ENCODE measurements around the gene FLOT2. TPM values are rescaled to one million over a fixed set of nuclear protein-coding genes. Genes with fewer than 3 reads are reported as not detected.
A peak's percentile ranks its signal among the peaks of the same experiment; 100 is the strongest.

FLOT2 gene
- polyA plus RNA-seq, 1 of the 3 experiments (the other 2 are of a cell fraction), result 105 TPM

- H2AFZ ChIP-seq (ENCODE audit: low read depth), result no peak overlapping the region
- ChIA-PET CTCF (interaction anchor here (1.1 to 2.3 kb wide), 11 partner anchors 8 to 220 kb away, joined by 3 to 12 read pairs (median 4); partner anchors contain the start of gene FLOT2), POLR2A (no interaction called here)
- no peaks in the 10 kb centered on the region for H3K9me3 ChIP-seq
- no peaks in the 10 kb centered on the region for H3K27me3 ChIP-seq (ENCODE audit: insufficient read depth)
- peak overlapping the region; percentile 71 for H3K9ac ChIP-seq
- WGBS (ENCODE audit: low lambda C conversion rate), result 79% methylated on average over 8 of the region's 8 CpGs
- no peak for TF ChIP-seq YY1 (IDR thresholded peaks at IDR 0.05; ENCODE audit: low read depth)
- no peak for TF ChIP-seq CHD2 (IDR thresholded peaks at IDR 0.05; ENCODE audit: low read length, partially characterized antibody)
- TF ChIP-seq MXI1 (IDR thresholded peaks at IDR 0.05; ENCODE audit: low read depth, low read length), result no peak
- TF ChIP-seq GATA2 (CRISPR knock-in tag; IDR thresholded peaks at IDR 0.05), result no peak
- TF ChIP-seq JUND (IDR thresholded peaks at IDR 0.05), result peak; percentile 41; the same call in 1 of the 2 replicates
- no peak for TF ChIP-seq SIN3A (IDR thresholded peaks at IDR 0.05; ENCODE audit: borderline replicate concordance, low read depth, low read length)
- TF ChIP-seq RCOR1 (IDR thresholded peaks at IDR 0.05; ENCODE audit: low read length), result no peak
- TF ChIP-seq PBX3 (IDR thresholded peaks at IDR 0.05), result peak; percentile 64
- peak; percentile 34; the same call in 1 of the 2 replicates for TF ChIP-seq TCF12 (IDR thresholded peaks at IDR 0.05)
- TF ChIP-seq FOSL2 (IDR thresholded peaks at IDR 0.05; ENCODE audit: borderline replicate concordance, low read depth), result peak; percentile 56; the same call in 1 of the 2 replicates
- TF ChIP-seq SMC3 (IDR thresholded peaks at IDR 0.05; ENCODE audit: low read depth, low read length), result no peak
- peak; percentile 28; the same call in 1 of the 2 replicates for TF ChIP-seq NFIC (IDR thresholded peaks at IDR 0.05; ENCODE audit: borderline replicate concordance)
- TF ChIP-seq TAF1 (IDR thresholded peaks at IDR 0.05; ENCODE audit: borderline replicate concordance, low read depth, low read length), result no peak
- TF ChIP-seq MAX (IDR thresholded peaks at IDR 0.05; ENCODE audit: low read depth), result 0 out of 2 replicates have a peak, but pooled peaks have one; percentile 19
- peaks cover 12 to 20% of the 10 kb centered on the region in 2 experiments; a peak in 3 of 4 replicates for H3K4me1 ChIP-seq (ENCODE audit: control insufficient read depth in 1 of 2, insufficient read depth in 2 of 2, low read depth in 1 of 2, low read length in 1 of 2)
- peaks cover 20 to 31% of the 10 kb centered on the region in 2 experiments for H3K36me3 ChIP-seq (replicated peaks in 1 of 2; ENCODE audit: control insufficient read depth in 1 of 2, insufficient read depth in 2 of 2, low read length in 1 of 2)
- DNase-seq, result no peak
- H3K4me2 ChIP-seq, result peak overlapping the region; percentile 56
- H3K27ac ChIP-seq (ENCODE audit: low read depth in 2 of 2, low read length in 1 of 2), result peak overlapping the region in 1 of 2 experiments; percentile 99; a peak in 2 of 4 replicates
- H3K9me2 ChIP-seq, result no peaks in the 10 kb centered on the region
- H4K20me1 ChIP-seq (ENCODE audit: insufficient read depth), result peaks cover 39% of the 10 kb centered on the region
- peaks cover 45% of the 10 kb centered on the region for H3F3A ChIP-seq (replicated peaks; ENCODE audit: insufficient read depth)
- peaks cover 96% of the 10 kb centered on the region for H3K79me2 ChIP-seq (ENCODE audit: insufficient read depth)
- peak overlapping the region in 1 of 2 experiments; percentile 30; a peak in 2 of 4 replicates for H3K4me3 ChIP-seq (ENCODE audit: low read depth in 2 of 2, low read length in 1 of 2)
These were observed 47.6 kb upstream of the FLOT2 start for GRCh38 chr17:28944862-28945741.

DNA sequence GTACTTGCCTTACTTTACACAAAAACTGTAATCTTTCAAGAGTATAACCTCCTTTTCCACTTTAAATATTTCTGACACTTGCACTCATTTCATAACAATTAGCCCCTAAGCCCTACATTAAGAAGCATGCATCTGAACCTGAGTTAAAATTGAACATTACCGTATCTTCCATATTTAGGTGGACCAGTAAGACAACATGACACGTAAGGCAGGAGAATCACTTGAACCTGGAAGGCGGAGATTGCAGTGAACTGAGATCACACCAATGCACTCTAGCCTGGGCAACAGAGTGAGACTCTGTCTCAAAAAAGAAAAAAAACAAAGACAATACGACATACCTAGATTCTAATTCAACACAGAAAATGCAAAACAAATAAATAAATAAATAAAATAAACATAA is 46.8 kb upstream of the FLOT2 start:
- H3F3A ChIP-seq (replicated peaks; ENCODE audit: insufficient read depth), result peaks cover 45% of the 10 kb centered on the region
- ChIA-PET CTCF (interaction anchor here (1.1 to 2.3 kb wide), 9 partner anchors 9 to 219 kb away, joined by 3 to 12 read pairs (median 4); no protein-coding TSS in a partner anchor), POLR2A (no interaction called here)
- H3K4me2 ChIP-seq, result peak overlapping the region; percentile 56; the same call in 1 of the 2 replicates
- 92% methylated on average over 4 of the region's 4 CpGs for WGBS (ENCODE audit: low lambda C conversion rate)
- no peaks in the 10 kb centered on the region for H3K9me2 ChIP-seq
- no peak overlapping the region for H2AFZ ChIP-seq (ENCODE audit: low read depth)
- H3K27ac ChIP-seq (ENCODE audit: low read depth in 2 of 2, low read length in 1 of 2), result peak overlapping the region in 1 of 2 experiments; percentile 99; a peak in 2 of 4 replicates
- no peak for DNase-seq
- H3K27me3 ChIP-seq (ENCODE audit: insufficient read depth), result no peaks in the 10 kb centered on the region
- H4K20me1 ChIP-seq (ENCODE audit: insufficient read depth), result peaks cover 47% of the 10 kb centered on the region
- peaks cover 21 to 31% of the 10 kb centered on the region in 2 experiments for H3K36me3 ChIP-seq (replicated peaks in 1 of 2; ENCODE audit: control insufficient read depth in 1 of 2, insufficient read depth in 2 of 2, low read length in 1 of 2)
- no peaks in the 10 kb centered on the region for H3K9me3 ChIP-seq
- H3K4me3 ChIP-seq (ENCODE audit: low read depth in 2 of 2, low read length in 1 of 2), result no peak overlapping the region
- H3K9ac ChIP-seq, result peak overlapping the region; percentile 71; the same call in 1 of the 2 replicates
- H3K79me2 ChIP-seq (ENCODE audit: insufficient read depth), result peaks cover 96% of the 10 kb centered on the region
- peaks cover 12 to 20% of the 10 kb centered on the region in 2 experiments; a peak in 3 of 4 replicates for H3K4me1 ChIP-seq (ENCODE audit: control insufficient read depth in 1 of 2, insufficient read depth in 2 of 2, low read depth in 1 of 2, low read length in 1 of 2)
- TF ChIP-seq, protein P1, sequence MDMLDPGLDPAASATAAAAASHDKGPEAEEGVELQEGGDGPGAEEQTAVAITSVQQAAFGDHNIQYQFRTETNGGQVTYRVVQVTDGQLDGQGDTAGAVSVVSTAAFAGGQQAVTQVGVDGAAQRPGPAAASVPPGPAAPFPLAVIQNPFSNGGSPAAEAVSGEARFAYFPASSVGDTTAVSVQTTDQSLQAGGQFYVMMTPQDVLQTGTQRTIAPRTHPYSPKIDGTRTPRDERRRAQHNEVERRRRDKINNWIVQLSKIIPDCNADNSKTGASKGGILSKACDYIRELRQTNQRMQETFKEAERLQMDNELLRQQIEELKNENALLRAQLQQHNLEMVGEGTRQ (IDR thresholded peaks at IDR 0.05; ENCODE audit: borderline replicate concordance, low read depth, low read length), result no peak
- TF ChIP-seq FOXM1 (IDR thresholded peaks at IDR 0.05; ENCODE audit: low read depth) (no peak), CHD2 (IDR thresholded peaks at IDR 0.05; ENCODE audit: low read length, partially characterized antibody) (no peak), SMC3 (IDR thresholded peaks at IDR 0.05; ENCODE audit: low read depth, low read length) (no peak), GABPA (IDR thresholded peaks at IDR 0.05; ENCODE audit: low read depth) (no peak), EZH2phosphoT487 (IDR thresholded peaks at IDR 0.05; ENCODE audit: borderline replicate concordance, low read depth) (no peak), USF1 (IDR thresholded peaks at IDR 0.05; ENCODE audit: borderline replicate concordance, low read depth) (no peak), RFX5 (IDR thresholded peaks at IDR 0.05; ENCODE audit: low read length) (no peak), CTCF (IDR thresholded peaks at IDR 0.05) (no peak), ELF1 (IDR thresholded peaks at IDR 0.05) (no peak), MXI1 (IDR thresholded peaks at IDR 0.05; ENCODE audit: low read depth, low read length) (no peak)
